K562 (cell line): ENCODE data around the gene METTL25B. TPM values are rescaled to one million over a fixed set of nuclear protein-coding genes. Genes with fewer than 3 reads are reported as not detected.
A peak's percentile ranks its signal among the peaks of the same experiment; 100 is the strongest.

Experiments
- ARID2 ChIP-seq: fragments of 450-650 bp; IDR thresholded peaks from 2 replicates; pipeline ENCODE4 v1.6.1; 2017; ENCODE audit warnings: antibody characterized with exemption, mild to moderate bottlenecking
- GABPA ChIP-seq: fragments of 200-800 bp; sonication (Bioruptor generic); conservative IDR thresholded peaks from 2 replicates; pipeline ENCODE4 v1.6.1; 2016; ENCODE audit warnings: low read depth, missing genetic modification characterization, missing compliant biosample characterization
- HDAC3 ChIP-seq: fragments of 450-650 bp; IDR thresholded peaks from 2 replicates; pipeline ENCODE4 v1.6.1; 2018; ENCODE audit warnings: borderline replicate concordance, mild to moderate bottlenecking, moderate library complexity; ENCODE audit not compliant: partially characterized antibody
- KDM1A ChIP-seq, 2 experiments: fragments of 450-650 bp; IDR thresholded peaks; 2 replicates each; pipeline ENCODE4 v1.6.1; 2016; ENCODE audit warnings: mild to moderate bottlenecking in 2 of 2
- KDM5B ChIP-seq: fragments of 200-600 bp; sonication (generic); IDR thresholded peaks from 2 replicates; pipeline ENCODE4 v1.6.1; 2012; ENCODE audit warnings: low read depth, mild to moderate bottlenecking, moderate library complexity, low read length, control low read depth, inconsistent platforms; ENCODE audit not compliant: insufficient replicate concordance
- NFE2L1 ChIP-seq: fragments of 450-650 bp; IDR thresholded peaks from 2 replicates; pipeline ENCODE4 v1.6.1; 2016; ENCODE audit warnings: missing genetic modification characterization, low read depth, mild to moderate bottlenecking, missing compliant biosample characterization, moderate library complexity, borderline replicate concordance
- NR1H2 ChIP-seq: sonication (generic); formaldehyde crosslinking; IDR thresholded peaks from 2 replicates; pipeline ENCODE4 v1.4.0; 2020; ENCODE audit warnings: mild to moderate bottlenecking, missing genetic modification reagents
- RBM34 ChIP-seq: fragments of 200-400 bp; formaldehyde crosslinking; IDR thresholded peaks from 2 replicates; pipeline ENCODE4 v1.6.1; 2018; ENCODE audit warnings: low read length, borderline replicate concordance; ENCODE audit not compliant: insufficient read depth
- SLC30A9 ChIP-seq: fragments of 250-450 bp; sonication (Bioruptor Pico); IDR thresholded peaks from 2 replicates; pipeline ENCODE4 v1.8.0; 2022; ENCODE audit warnings: mild to moderate bottlenecking, moderate library complexity
- SNIP1 ChIP-seq: fragments of 450-650 bp; IDR thresholded peaks from 2 replicates; pipeline ENCODE4 v1.7.1; 2017; ENCODE audit warnings: low read depth, mild to moderate bottlenecking
- ZC3H4 ChIP-seq: sonication (generic); formaldehyde crosslinking; IDR thresholded peaks from 2 replicates; pipeline ENCODE4 v1.9.0; 2021; ENCODE audit warnings: missing genetic modification reagents, borderline replicate concordance
- ZNF184 ChIP-seq: sonication (generic); formaldehyde crosslinking; IDR thresholded peaks from 2 replicates; pipeline ENCODE4 v1.5.0; 2020; ENCODE audit warnings: missing genetic modification reagents
- ZNF707 ChIP-seq: fragments of 250-450 bp; sonication (Bioruptor Pico); conservative IDR thresholded peaks from 2 replicates; pipeline ENCODE4 v1.8.0; 2022; ENCODE audit warnings: inconsistent platforms, mild to moderate bottlenecking, moderate library complexity
- ZNF77 ChIP-seq: fragments of 250-450 bp; sonication (Bioruptor Pico); IDR thresholded peaks from 2 replicates; pipeline ENCODE4 v1.5.0; 2020
- polyA plus RNA-seq, 8 experiments: library from polyadenylated mRNA; depleted of rRNA in 4 of 8; stranded (reverse) in 5 of 8; unstranded in 3 of 8; fragments of >200 nt; fragmentation: Nextera tagmentation in 2 of 8; fragmentation: Illumina TruSeq in 1 of 8; extraction: Ambion mirVana in 2 of 8; extraction: Trizol in 1 of 8; gene quantifications; 2 replicates each; pipeline versions ENCODE4 v1.2.1 to v1.2.3, GENCODE V29; 2011 to 2014; ENCODE audit warnings: inconsistent platforms in 1 of 8, missing spikeins in 1 of 8
- total RNA-seq, 7 experiments: library from RNA; depleted of rRNA in 6 of 7; stranded (reverse); fragments of >200 nt in 6 of 7; fragmentation: Illumina TruSeq in 2 of 7; extraction: Trizol in 2 of 7; gene quantifications; 2 replicates each; pipeline versions ENCODE4 v1.2.1 to v1.2.3, GENCODE V29; 2011 to 2021; ENCODE audit warnings: low replicate concordance in 1 of 7
- TF ChIP-seq, protein P1 (sequence below), 3 experiments: fragments of 200-800 bp in 1 of 3; fragments of 250-450 bp in 1 of 3; fragments of 450-650 bp in 1 of 3; sonication (Bioruptor Pico) in 1 of 3; sonication (Bioruptor generic) in 1 of 3; formaldehyde crosslinking in 1 of 3; IDR thresholded peaks; 2 replicates each; pipeline versions ENCODE4 v1.6.1 to v1.8.0; 2016 to 2022; ENCODE audit warnings: mild to moderate bottlenecking in 2 of 3, missing genetic modification characterization in 2 of 3, missing compliant biosample characterization in 1 of 3, moderate library complexity in 1 of 3
- TF ChIP-seq, protein P2 (sequence below): fragments of 250-450 bp; sonication (Bioruptor Pico); IDR thresholded peaks from 2 replicates; pipeline ENCODE4 v1.4.0; 2020; ENCODE audit warnings: mild to moderate bottlenecking, moderate library complexity, borderline replicate concordance
- TF ChIP-seq, protein P3 (sequence below), 2 experiments: fragments of 450-650 bp; conservative IDR thresholded peaks; 2 replicates each; pipeline ENCODE4 v1.6.1; 2017; ENCODE audit warnings: mild to moderate bottlenecking in 2 of 2, moderate library complexity in 2 of 2
- TF ChIP-seq, protein P4 (sequence below): IDR thresholded peaks from 2 replicates; pipeline ENCODE4 v1.6.1; 2011; ENCODE audit not compliant: insufficient read length; ENCODE audit errors: extremely low read depth

METTL25B gene
- total and polyA plus RNA-seq, 9 of the 15 experiments (the other 6 are each of a cell fraction or from before 2014, with no cell fraction given), result 7.7 to 48.3 (median 33.1) TPM

DNA sequence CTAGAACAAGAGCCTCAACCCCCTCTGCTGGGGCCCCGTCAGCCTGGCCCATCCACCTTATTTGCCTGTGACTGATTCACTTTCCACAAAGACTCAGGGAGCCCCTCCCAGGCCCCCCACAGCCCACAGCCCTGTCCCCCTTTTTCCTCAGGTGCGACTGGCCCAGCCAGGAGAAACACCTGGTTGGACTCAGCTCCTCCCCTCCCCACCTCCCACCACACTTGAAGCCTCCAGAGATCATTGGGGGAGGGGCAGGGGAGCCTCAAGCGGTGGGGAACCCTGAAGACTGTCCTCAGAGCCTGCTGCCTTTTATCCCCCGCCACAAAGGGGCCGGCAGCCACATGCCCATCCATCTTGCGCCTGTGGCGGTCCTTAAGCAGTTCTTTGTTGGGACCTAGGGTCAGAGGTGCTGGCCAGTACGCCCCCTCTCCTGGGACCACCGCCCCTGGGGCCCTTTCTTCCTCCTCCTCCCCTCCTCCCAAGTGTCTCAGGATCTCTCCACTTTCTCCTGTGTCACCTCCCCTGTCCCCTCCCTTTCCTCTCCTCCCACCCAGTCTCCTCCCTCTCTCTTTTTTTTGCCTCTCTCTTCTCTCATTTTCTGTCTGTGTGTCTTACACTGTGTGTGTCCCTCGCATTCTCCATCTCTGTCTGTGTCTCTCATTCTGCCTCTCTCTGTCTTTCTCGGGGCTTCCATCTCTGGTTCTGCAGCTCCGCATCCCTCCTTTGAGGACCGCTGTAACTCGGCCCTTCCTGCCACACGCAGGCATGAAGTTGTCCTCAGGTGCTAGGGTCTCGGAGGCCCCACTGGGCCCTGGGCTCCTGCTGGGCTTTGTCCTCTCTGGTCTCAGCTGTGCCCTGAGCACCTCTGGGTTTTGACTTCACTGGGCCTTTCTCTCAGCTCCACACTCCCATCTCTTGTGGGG lies 35.1 kb upstream of the METTL25B start (continued):
- TF ChIP-seq, protein P1, sequence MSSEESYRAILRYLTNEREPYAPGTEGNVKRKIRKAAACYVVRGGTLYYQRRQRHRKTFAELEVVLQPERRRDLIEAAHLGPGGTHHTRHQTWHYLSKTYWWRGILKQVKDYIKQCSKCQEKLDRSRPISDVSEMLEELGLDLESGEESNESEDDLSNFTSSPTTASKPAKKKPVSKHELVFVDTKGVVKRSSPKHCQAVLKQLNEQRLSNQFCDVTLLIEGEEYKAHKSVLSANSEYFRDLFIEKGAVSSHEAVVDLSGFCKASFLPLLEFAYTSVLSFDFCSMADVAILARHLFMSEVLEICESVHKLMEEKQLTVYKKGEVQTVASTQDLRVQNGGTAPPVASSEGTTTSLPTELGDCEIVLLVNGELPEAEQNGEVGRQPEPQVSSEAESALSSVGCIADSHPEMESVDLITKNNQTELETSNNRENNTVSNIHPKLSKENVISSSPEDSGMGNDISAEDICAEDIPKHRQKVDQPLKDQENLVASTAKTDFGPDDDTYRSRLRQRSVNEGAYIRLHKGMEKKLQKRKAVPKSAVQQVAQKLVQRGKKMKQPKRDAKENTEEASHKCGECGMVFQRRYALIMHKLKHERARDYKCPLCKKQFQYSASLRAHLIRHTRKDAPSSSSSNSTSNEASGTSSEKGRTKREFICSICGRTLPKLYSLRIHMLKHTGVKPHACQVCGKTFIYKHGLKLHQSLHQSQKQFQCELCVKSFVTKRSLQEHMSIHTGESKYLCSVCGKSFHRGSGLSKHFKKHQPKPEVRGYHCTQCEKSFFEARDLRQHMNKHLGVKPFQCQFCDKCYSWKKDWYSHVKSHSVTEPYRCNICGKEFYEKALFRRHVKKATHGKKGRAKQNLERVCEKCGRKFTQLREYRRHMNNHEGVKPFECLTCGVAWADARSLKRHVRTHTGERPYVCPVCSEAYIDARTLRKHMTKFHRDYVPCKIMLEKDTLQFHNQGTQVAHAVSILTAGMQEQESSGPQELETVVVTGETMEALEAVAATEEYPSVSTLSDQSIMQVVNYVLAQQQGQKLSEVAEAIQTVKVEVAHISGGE (CRISPR knock-in tag; IDR thresholded peaks at IDR 0.05), result no peak
- TF ChIP-seq SNIP1, result peak; percentile 15; the same call in 1 of the 2 replicates
- TF ChIP-seq NR1H2, result no peak
- TF ChIP-seq HDAC3, result no peak
- no peak for TF ChIP-seq SLC30A9 (CRISPR knock-in tag)
- TF ChIP-seq ARID2, result no peak
- TF ChIP-seq KDM1A (IDR thresholded peaks at IDR 0.05), result 0 out of 4 replicates have a peak, but pooled peaks of 1 of the 2 experiments have one; percentile 12
- no peak for TF ChIP-seq RBM34
- no peak for TF ChIP-seq GABPA (tag)
- TF ChIP-seq, protein P2, sequence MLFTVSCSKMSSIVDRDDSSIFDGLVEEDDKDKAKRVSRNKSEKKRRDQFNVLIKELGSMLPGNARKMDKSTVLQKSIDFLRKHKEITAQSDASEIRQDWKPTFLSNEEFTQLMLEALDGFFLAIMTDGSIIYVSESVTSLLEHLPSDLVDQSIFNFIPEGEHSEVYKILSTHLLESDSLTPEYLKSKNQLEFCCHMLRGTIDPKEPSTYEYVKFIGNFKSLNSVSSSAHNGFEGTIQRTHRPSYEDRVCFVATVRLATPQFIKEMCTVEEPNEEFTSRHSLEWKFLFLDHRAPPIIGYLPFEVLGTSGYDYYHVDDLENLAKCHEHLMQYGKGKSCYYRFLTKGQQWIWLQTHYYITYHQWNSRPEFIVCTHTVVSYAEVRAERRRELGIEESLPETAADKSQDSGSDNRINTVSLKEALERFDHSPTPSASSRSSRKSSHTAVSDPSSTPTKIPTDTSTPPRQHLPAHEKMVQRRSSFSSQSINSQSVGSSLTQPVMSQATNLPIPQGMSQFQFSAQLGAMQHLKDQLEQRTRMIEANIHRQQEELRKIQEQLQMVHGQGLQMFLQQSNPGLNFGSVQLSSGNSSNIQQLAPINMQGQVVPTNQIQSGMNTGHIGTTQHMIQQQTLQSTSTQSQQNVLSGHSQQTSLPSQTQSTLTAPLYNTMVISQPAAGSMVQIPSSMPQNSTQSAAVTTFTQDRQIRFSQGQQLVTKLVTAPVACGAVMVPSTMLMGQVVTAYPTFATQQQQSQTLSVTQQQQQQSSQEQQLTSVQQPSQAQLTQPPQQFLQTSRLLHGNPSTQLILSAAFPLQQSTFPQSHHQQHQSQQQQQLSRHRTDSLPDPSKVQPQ, result no peak
- TF ChIP-seq ZNF184, result no peak
- TF ChIP-seq, protein P3, sequence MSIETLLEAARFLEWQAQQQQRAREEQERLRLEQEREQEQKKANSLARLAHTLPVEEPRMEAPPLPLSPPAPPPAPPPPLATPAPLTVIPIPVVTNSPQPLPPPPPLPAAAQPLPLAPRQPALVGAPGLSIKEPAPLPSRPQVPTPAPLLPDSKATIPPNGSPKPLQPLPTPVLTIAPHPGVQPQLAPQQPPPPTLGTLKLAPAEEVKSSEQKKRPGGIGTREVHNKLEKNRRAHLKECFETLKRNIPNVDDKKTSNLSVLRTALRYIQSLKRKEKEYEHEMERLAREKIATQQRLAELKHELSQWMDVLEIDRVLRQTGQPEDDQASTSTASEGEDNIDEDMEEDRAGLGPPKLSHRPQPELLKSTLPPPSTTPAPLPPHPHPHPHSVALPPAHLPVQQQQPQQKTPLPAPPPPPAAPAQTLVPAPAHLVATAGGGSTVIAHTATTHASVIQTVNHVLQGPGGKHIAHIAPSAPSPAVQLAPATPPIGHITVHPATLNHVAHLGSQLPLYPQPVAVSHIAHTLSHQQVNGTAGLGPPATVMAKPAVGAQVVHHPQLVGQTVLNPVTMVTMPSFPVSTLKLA (conservative IDR thresholded peaks at IDR 0.05), result no peak
- no peak for TF ChIP-seq ZC3H4 (CRISPR knock-in tag)
- TF ChIP-seq NFE2L1 (tag), result no peak
- TF ChIP-seq ZNF77 (CRISPR knock-in tag), result no peak
- no peak for TF ChIP-seq ZNF707 (CRISPR knock-in tag)
- TF ChIP-seq, protein P4, sequence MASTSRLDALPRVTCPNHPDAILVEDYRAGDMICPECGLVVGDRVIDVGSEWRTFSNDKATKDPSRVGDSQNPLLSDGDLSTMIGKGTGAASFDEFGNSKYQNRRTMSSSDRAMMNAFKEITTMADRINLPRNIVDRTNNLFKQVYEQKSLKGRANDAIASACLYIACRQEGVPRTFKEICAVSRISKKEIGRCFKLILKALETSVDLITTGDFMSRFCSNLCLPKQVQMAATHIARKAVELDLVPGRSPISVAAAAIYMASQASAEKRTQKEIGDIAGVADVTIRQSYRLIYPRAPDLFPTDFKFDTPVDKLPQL, result no peak
- peak; percentile 32 for TF ChIP-seq KDM5B
